Left hindlimb (tissue), 1 donor: ENCODE data around the gene DOCK9.
"Not testable (repeated sequence)": the region's sequence is repeated elsewhere in the genome, so short reads cannot be mapped to it uniquely, and the experiment has no call there.

ENCODE experiments used
- DNase-seq: peaks from one replicate; pipeline ENCODE4 v3.0.0-alpha.2; 2018

DOCK9 gene

GRCh38 chr13:98761126-98761985 is 216.5 kb downstream of the DOCK9 start:
- no peak for DNase-seq

DNA sequence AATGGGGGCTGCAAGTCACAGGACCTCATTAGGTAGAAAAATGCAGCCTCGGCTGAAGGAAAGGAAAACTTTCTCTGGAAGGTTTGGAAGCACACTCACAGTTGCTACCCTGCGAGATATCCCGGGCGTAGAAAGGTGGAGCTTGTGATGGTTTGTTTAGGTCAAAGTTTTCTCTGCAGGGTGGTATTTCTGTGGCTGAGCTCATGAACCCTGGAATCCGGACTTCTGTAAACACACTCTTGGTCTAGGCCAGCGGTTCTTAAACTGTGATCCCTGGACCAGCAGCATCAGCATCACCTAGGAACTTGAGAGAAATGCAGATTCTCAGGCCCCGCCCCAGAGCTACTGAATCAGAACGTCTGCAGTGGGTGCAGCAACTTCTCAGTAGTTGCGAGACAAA is 222.1 kb downstream of the DOCK9 start:
- DNase-seq = no peak

DNA sequence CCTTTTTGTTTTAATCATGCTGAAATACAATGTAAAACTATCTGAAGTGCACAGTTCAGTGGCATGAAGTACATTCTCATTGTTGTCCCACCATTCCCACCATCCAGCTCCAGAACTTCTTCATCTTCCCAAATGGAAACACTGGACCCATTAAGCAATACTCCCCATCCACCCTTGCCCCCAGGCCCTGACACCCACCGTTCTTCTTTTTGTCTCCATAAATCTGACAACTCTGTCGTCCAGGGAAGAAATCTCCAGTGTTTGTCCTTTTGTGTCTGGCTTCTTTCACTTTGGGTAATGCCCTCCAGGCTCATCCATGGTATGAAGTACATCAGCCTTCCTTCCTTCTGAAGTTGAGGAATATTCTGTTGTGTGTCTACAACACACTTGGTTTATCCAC is 222.7 kb downstream of the DOCK9 start:
- DNase-seq = no peak

GRCh38 chr13:98754468-98754867 is 223.4 kb downstream of the DOCK9 start:
- DNase-seq = not testable (repeated sequence)

GRCh38 chr13:98752467-98753290 is 225.2 kb downstream of the DOCK9 start, which contains the start of gene SLC15A1:
Gene SLC15A1 (minus strand): TSS chr13:98752672. CDS start chr13:98752598, 74 bp downstream.
- no peak for DNase-seq

- no peak for DNase-seq
Observed at GRCh38 chr13:98751861-98752466, 225.9 kb downstream of the DOCK9 start.

DNA sequence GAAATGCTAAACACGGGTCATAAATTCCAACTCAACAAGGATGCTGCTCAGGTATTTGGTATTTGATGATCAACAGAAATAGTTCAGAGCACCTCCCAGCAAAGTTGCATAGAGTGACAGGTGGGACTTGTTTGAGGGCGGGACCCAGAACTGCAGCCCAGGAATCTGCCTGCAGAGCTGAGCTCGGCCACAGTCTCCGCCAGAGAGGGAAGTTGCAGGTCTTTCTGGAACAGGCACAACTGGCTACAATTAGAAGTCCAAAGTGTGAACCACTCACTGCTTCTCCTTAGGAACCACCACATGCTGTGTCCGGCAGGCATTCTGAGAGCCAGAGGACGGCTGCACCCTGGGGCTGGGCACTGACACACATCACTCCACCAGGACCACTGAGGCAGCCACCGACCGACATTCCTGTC is 226.5 kb downstream of the DOCK9 start:
- no peak for DNase-seq

DNA sequence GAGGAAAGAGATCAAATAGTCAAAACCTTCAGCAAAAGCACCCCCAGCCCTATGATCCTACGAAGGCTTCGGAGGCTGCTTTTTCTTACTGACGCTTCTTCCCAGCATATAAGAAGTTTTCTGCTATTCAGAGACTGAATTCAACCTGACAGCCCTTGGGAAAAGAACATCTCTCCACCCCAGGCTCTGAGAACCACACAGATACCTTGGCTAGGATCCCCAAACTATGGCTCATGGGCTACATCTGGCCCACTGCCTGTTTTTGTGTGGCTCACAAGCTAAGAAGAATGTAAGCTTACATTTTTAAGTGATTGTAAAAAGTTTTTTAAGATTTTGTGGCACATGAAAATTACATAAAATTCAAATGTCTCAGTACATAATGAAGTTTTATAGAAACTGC is 228.4 kb downstream of the DOCK9 start:
- no peak for DNase-seq

- no peak for DNase-seq
Observed at GRCh38 chr13:98746968-98747367, 230.9 kb downstream of the DOCK9 start.
